Liver (tissue), 9 donors: ENCODE results near the gene CYCS. TPM values are rescaled to one million over a fixed set of nuclear protein-coding genes. Genes with fewer than 3 reads are reported as not detected.
A peak's percentile ranks its signal among the peaks of the same experiment; 100 is the strongest.
"Not testable (repeated sequence)": the region's sequence is repeated elsewhere in the genome, so short reads cannot be mapped to it uniquely, and the experiment has no call there.

Source experiments
- DNase-seq: peaks from one replicate; pipeline ENCODE4 v3.0.0-alpha.2; 2017; ENCODE audit warnings: low spot score
- H3K27ac ChIP-seq, 2 donors: one replicate each; pipeline ENCODE4 v1.7.0; 2013; ENCODE audit warnings: inconsistent platforms in 2 of 2, low read length in 2 of 2, control low read depth in 1 of 2, low read depth in 1 of 2, mild to moderate bottlenecking in 1 of 2
- H3K27me3 ChIP-seq, 4 donors: one replicate each; pipeline versions ENCODE4 v1.6.1 to v1.7.0; 2013; ENCODE audit warnings: low read length in 3 of 4, inconsistent platforms in 1 of 4, mild to moderate bottlenecking in 1 of 4, moderate library complexity in 1 of 4; ENCODE audit not compliant: control insufficient read depth in 4 of 4, insufficient read depth in 4 of 4
- H3K36me3 ChIP-seq, 4 donors: one replicate each; pipeline versions ENCODE4 v1.6.1 to v1.7.0; 2013; ENCODE audit warnings: low read length in 3 of 4, mild to moderate bottlenecking in 3 of 4, low read depth in 1 of 4, moderate library complexity in 1 of 4; ENCODE audit not compliant: control insufficient read depth in 4 of 4, insufficient read depth in 3 of 4
- H3K4me1 ChIP-seq, 4 donors: one replicate each; pipeline versions ENCODE4 v1.6.1 to v1.7.0; 2013; ENCODE audit warnings: low read length in 3 of 4, mild to moderate bottlenecking in 3 of 4, moderate library complexity in 1 of 4; ENCODE audit not compliant: control insufficient read depth in 4 of 4, insufficient read depth in 4 of 4
- H3K4me3 ChIP-seq, 3 donors: one replicate each; pipeline versions ENCODE4 v1.6.1 to v1.7.0; 2013; ENCODE audit warnings: low read length in 3 of 3, control low read depth in 1 of 3, low read depth in 1 of 3, mild to moderate bottlenecking in 1 of 3
- H3K9ac ChIP-seq, 2 donors: one replicate each; pipeline ENCODE4 v1.7.0; 2013; ENCODE audit warnings: low read length in 2 of 2, mild to moderate bottlenecking in 2 of 2, moderate library complexity in 2 of 2, control low read depth in 1 of 2, low read depth in 1 of 2
- H3K9me3 ChIP-seq, 4 donors: one replicate each; pipeline versions ENCODE4 v1.6.1 to v1.7.0; 2013; ENCODE audit warnings: low read length in 3 of 4; ENCODE audit not compliant: control insufficient read depth in 4 of 4
- FOXA1 ChIP-seq: IDR thresholded peaks from 2 replicates; pipeline ENCODE4 v1.6.1; 2016; ENCODE audit warnings: antibody characterized with exemption
- FOXA2 ChIP-seq: IDR thresholded peaks from 2 replicates; pipeline ENCODE4 v1.6.1; 2016; ENCODE audit warnings: antibody characterized with exemption
- GABPA ChIP-seq, 2 donors: IDR thresholded peaks in 1 of 2; conservative IDR thresholded peaks in 1 of 2; 2 replicates each; pipeline ENCODE4 v1.6.1; 2016; ENCODE audit warnings: antibody characterized with exemption in 2 of 2, mild to moderate bottlenecking in 1 of 2, moderate library complexity in 1 of 2
- HNF4A ChIP-seq, 2 donors: conservative IDR thresholded peaks; 2 replicates each; pipeline ENCODE4 v1.6.1; 2016; ENCODE audit warnings: antibody characterized with exemption in 2 of 2, mild to moderate bottlenecking in 2 of 2
- HNF4G ChIP-seq: IDR thresholded peaks from 2 replicates; pipeline ENCODE4 v1.6.1; 2016; ENCODE audit warnings: antibody characterized with exemption
- JUND ChIP-seq, 2 donors: IDR thresholded peaks; 2 replicates each; pipeline ENCODE4 v1.6.1; 2016; ENCODE audit warnings: antibody characterized with exemption in 2 of 2
- NR2F2 ChIP-seq: IDR thresholded peaks from 2 replicates; pipeline ENCODE4 v1.6.1; 2016; ENCODE audit warnings: antibody characterized with exemption
- RAD21 ChIP-seq, 2 donors: IDR thresholded peaks; 2 replicates each; pipeline ENCODE4 v1.6.1; 2016; ENCODE audit warnings: antibody characterized with exemption in 2 of 2, mild to moderate bottlenecking in 2 of 2
- RXRA ChIP-seq, 2 donors: IDR thresholded peaks; 2 replicates each; pipeline ENCODE4 v1.6.1; 2017 to 2018; ENCODE audit warnings: antibody characterized with exemption in 2 of 2, mild to moderate bottlenecking in 1 of 2
- TAF1 ChIP-seq: conservative IDR thresholded peaks from 2 replicates; pipeline ENCODE4 v1.6.1; 2016; ENCODE audit warnings: antibody characterized with exemption, mild to moderate bottlenecking
- YY1 ChIP-seq: IDR thresholded peaks from 2 replicates; pipeline ENCODE4 v1.6.1; 2016; ENCODE audit warnings: antibody characterized with exemption, mild to moderate bottlenecking
- WGBS: extraction: QIAGEN DNeasy Blood & Tissue Kit; methylation state at CpG from one replicate; pipeline ENCODE4 v1.1.7; 2013; 5-methylcytosine and 5-hydroxymethylcytosine counted together
- polyA plus RNA-seq, 2 donors: library from polyadenylated mRNA; stranded (reverse) in 1 of 2; unstranded in 1 of 2; fragments of 200-250 nt in 1 of 2; fragments of >200 nt in 1 of 2; fragmentation: Nextera tagmentation in 1 of 2; extraction: Ambion mirVana in 1 of 2; gene quantifications; one replicate each; pipeline versions ENCODE4 v1.2.1 to v1.2.3, GENCODE V29; 2013 to 2015
- total RNA-seq, 2 donors: library from RNA; depleted of rRNA; stranded (reverse); fragments of >200 nt; gene quantifications; one replicate each; pipeline ENCODE4 v1.2.3, GENCODE V29; 2014
- TF ChIP-seq, protein P1 (sequence below): IDR thresholded peaks from 2 replicates; pipeline ENCODE4 v1.6.1; 2016; ENCODE audit warnings: antibody characterized with exemption
- TF ChIP-seq, protein P2 (sequence below): fragments of 150-350 bp; IDR thresholded peaks from 2 replicates; pipeline ENCODE4 v1.5.1; 2017; ENCODE audit warnings: improper control_type of control experiment, low read depth, low read length; ENCODE audit not compliant: missing input control
- TF ChIP-seq, protein P3 (sequence below): IDR thresholded peaks from 2 replicates; pipeline ENCODE4 v1.6.1; 2016; ENCODE audit warnings: antibody characterized with exemption, mild to moderate bottlenecking
- TF ChIP-seq, protein P4 (sequence below): IDR thresholded peaks from 2 replicates; pipeline ENCODE4 v1.6.1; 2016; ENCODE audit warnings: antibody characterized with exemption
- donor health status: healthy.
- donor health status: healthy.
- donor health status: healthy.
- donor health status: healthy.
- donor health status: healthy.

CYCS gene
- total and polyA plus RNA-seq, 4 donors, result 23.1 to 74.3 (median 42.4) TPM

DNA sequence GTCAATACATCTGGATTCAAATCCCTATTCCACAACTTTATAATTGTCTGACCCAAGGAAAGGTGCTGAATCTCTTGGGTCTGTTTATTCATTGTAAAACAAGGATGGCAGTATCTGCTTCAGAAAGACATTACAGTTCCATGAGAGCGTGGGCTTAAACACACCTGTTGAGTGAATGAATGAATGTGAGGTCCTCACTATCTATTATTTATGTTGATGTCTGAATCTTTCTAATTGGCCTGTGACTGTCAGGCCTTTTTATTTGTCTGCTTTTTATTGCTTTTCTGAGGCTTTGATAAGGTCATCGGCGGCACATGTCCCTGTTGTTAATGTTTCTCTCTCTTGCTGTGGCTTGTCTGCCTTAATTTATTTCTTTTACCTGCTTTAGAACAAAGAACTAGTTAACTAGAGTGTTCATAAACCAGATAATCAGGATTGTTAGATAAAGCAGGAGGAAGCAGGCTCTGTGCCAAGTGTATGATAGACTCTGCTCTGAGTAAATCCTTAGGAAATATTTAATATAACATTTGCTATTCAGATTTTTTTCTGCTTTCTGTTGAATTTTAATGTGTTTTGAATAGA lies 42.3 kb upstream of the CYCS start:
- WGBS, result 69% methylated on average over 3 of the region's 3 CpGs
- no peak overlapping the region for H3K9ac ChIP-seq
- no peak overlapping the region for H3K4me3 ChIP-seq
- H3K4me1 ChIP-seq, result peaks cover 1 to 8% (median 4%) of the 10 kb centered on the region in 4 donors
- TF ChIP-seq, protein P1, sequence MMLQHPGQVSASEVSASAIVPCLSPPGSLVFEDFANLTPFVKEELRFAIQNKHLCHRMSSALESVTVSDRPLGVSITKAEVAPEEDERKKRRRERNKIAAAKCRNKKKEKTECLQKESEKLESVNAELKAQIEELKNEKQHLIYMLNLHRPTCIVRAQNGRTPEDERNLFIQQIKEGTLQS, result no peak
- TF ChIP-seq RAD21 (IDR thresholded peaks at IDR 0.05), result no peak
- no peak for TF ChIP-seq RXRA (IDR thresholded peaks at IDR 0.05)
- TF ChIP-seq FOXA1, result no peak
- TF ChIP-seq, protein P2, sequence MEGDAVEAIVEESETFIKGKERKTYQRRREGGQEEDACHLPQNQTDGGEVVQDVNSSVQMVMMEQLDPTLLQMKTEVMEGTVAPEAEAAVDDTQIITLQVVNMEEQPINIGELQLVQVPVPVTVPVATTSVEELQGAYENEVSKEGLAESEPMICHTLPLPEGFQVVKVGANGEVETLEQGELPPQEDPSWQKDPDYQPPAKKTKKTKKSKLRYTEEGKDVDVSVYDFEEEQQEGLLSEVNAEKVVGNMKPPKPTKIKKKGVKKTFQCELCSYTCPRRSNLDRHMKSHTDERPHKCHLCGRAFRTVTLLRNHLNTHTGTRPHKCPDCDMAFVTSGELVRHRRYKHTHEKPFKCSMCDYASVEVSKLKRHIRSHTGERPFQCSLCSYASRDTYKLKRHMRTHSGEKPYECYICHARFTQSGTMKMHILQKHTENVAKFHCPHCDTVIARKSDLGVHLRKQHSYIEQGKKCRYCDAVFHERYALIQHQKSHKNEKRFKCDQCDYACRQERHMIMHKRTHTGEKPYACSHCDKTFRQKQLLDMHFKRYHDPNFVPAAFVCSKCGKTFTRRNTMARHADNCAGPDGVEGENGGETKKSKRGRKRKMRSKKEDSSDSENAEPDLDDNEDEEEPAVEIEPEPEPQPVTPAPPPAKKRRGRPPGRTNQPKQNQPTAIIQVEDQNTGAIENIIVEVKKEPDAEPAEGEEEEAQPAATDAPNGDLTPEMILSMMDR, result no peak
- no peaks in the 10 kb centered on the region for H3K36me3 ChIP-seq
- no peaks in the 10 kb centered on the region for H3K27me3 ChIP-seq
- H3K27ac ChIP-seq, result no peak overlapping the region
- no peak for DNase-seq
- peaks cover 0 to 2% (median 0%) of the 10 kb centered on the region in 4 donors for H3K9me3 ChIP-seq

DNA sequence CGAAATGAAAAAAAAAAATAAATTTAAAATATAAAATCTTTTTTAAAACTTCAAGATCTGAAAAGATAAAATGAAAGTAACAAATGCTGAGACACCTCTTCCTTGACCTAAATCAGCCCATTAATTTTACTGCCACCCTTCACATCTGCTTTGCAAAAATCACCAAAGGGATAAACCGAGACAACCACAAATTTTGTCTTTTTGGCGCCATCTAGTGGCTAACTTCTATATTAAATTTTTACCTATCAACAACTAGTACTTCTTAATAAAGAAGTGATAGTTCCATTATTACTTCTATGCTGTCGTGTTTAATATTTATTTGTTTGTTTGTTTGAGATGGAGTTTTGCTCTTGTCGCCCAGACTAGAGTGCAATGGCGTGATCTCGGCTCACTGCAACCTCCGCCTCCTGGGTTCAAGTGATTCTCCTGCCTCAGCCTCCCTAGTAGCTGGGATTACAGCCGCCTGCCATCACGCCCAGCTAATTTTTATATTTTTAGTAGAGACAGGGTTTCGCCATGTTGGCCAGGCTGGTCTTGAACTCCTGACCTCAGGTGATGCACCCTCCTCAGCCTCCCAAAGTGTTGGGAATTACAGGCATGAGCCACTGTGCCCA lies 35.0 kb upstream of the CYCS start:
- not testable (repeated sequence) for H3K4me3 ChIP-seq, H3K9ac ChIP-seq, H3K36me3 ChIP-seq, H3K27ac ChIP-seq, H3K4me1 ChIP-seq, DNase-seq, H3K27me3 ChIP-seq, H3K9me3 ChIP-seq
- WGBS, result 40% methylated on average over 11 of the region's 11 CpGs
- TF ChIP-seq RAD21 (IDR thresholded peaks at IDR 0.05), result peak; percentile 67 to 70
- TF ChIP-seq, protein P2, result peak; percentile 47

DNA sequence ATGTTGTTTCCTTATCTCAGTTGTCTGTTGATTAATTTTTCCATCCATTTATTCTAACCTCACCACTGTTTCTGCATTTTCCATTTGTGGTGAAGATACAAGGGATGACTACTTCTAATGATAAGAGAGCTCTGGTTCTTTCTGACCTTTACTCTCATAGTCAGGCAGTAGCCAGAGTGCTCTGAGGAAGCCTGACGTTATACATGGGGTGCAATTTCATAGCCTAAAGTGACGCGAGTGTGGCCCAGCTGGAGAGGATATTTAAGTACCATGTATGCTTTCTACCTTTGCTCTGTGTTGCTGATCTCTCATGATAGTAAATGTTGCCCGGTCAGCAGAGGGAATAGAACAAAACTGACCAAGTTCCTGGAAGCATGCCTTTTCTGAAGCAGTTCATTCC lies 33.9 kb upstream of the CYCS start:
- 83% methylated on average over 4 of the region's 4 CpGs for WGBS
- TF ChIP-seq HNF4A (conservative IDR thresholded peaks at IDR 0.05), result no peak
- no peak for TF ChIP-seq TAF1
- TF ChIP-seq, protein P2, result no peak
- no peak for TF ChIP-seq YY1
- TF ChIP-seq NR2F2, result no peak
- TF ChIP-seq, protein P1, result no peak
- TF ChIP-seq GABPA (IDR thresholded peaks at IDR 0.05 in 1 of 2, conservative IDR thresholded peaks at IDR 0.05 in 1 of 2), result no peak
- TF ChIP-seq FOXA2, result no peak
- no peak for TF ChIP-seq JUND (IDR thresholded peaks at IDR 0.05)
- no peak for TF ChIP-seq RXRA (IDR thresholded peaks at IDR 0.05)
- no peak for TF ChIP-seq RAD21 (IDR thresholded peaks at IDR 0.05)
- TF ChIP-seq, protein P3, sequence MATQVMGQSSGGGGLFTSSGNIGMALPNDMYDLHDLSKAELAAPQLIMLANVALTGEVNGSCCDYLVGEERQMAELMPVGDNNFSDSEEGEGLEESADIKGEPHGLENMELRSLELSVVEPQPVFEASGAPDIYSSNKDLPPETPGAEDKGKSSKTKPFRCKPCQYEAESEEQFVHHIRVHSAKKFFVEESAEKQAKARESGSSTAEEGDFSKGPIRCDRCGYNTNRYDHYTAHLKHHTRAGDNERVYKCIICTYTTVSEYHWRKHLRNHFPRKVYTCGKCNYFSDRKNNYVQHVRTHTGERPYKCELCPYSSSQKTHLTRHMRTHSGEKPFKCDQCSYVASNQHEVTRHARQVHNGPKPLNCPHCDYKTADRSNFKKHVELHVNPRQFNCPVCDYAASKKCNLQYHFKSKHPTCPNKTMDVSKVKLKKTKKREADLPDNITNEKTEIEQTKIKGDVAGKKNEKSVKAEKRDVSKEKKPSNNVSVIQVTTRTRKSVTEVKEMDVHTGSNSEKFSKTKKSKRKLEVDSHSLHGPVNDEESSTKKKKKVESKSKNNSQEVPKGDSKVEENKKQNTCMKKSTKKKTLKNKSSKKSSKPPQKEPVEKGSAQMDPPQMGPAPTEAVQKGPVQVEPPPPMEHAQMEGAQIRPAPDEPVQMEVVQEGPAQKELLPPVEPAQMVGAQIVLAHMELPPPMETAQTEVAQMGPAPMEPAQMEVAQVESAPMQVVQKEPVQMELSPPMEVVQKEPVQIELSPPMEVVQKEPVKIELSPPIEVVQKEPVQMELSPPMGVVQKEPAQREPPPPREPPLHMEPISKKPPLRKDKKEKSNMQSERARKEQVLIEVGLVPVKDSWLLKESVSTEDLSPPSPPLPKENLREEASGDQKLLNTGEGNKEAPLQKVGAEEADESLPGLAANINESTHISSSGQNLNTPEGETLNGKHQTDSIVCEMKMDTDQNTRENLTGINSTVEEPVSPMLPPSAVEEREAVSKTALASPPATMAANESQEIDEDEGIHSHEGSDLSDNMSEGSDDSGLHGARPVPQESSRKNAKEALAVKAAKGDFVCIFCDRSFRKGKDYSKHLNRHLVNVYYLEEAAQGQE, result no peak
- TF ChIP-seq HNF4G, result no peak
- no peak for TF ChIP-seq FOXA1
- TF ChIP-seq, protein P4, sequence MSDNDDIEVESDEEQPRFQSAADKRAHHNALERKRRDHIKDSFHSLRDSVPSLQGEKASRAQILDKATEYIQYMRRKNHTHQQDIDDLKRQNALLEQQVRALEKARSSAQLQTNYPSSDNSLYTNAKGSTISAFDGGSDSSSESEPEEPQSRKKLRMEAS, result no peak

More for the DNA sequence above, 33.9 kb upstream of the CYCS start:
- Histone ChIP-seq H3K4me1 (no peaks in the 10 kb centered on the region), H3K9ac (no peak overlapping the region), H3K9me3 (no peaks in the 10 kb centered on the region), H3K27ac (no peak overlapping the region), H3K27me3 (no peaks in the 10 kb centered on the region), H3K4me3 (no peak overlapping the region), H3K36me3 (peaks cover 0 to 5% (median 0%) of the 10 kb centered on the region in 4 donors)
- DNase-seq, result no peak
